Panc1 (cell line): ENCODE results near the gene FUT3.

Source experiments
- POLR2AphosphoS5 ChIP-seq: IDR thresholded peaks from 2 replicates; pipeline ENCODE4 v1.6.1; 2012; ENCODE audit warnings: mild to moderate bottlenecking, low read depth, low read length, moderate library complexity
- SIN3A ChIP-seq: IDR thresholded peaks from 2 replicates; pipeline ENCODE4 v1.6.1; 2012; ENCODE audit warnings: low read depth, mild to moderate bottlenecking, low read length, moderate library complexity, borderline replicate concordance; ENCODE audit not compliant: insufficient read depth
- TCF7L2 ChIP-seq: IDR thresholded peaks from 2 replicates; pipeline ENCODE4 v1.6.1; 2011; ENCODE audit warnings: mild to moderate bottlenecking, low read depth, low read length, inconsistent platforms
- TF ChIP-seq, protein P1 (sequence below): fragments of 450-650 bp; IDR thresholded peaks from 2 replicates; pipeline ENCODE4 v1.5.1; 2017; ENCODE audit warnings: mild to moderate bottlenecking
- TF ChIP-seq, protein P2 (sequence below), 2 experiments: IDR thresholded peaks; 2 replicates each; pipeline ENCODE4 v1.6.1; 2011 to 2012; ENCODE audit warnings: low read depth in 2 of 2, control low read depth in 1 of 2, low read length in 1 of 2, mild to moderate bottlenecking in 1 of 2, moderate library complexity in 1 of 2; ENCODE audit not compliant: insufficient read depth in 1 of 2

DNA sequence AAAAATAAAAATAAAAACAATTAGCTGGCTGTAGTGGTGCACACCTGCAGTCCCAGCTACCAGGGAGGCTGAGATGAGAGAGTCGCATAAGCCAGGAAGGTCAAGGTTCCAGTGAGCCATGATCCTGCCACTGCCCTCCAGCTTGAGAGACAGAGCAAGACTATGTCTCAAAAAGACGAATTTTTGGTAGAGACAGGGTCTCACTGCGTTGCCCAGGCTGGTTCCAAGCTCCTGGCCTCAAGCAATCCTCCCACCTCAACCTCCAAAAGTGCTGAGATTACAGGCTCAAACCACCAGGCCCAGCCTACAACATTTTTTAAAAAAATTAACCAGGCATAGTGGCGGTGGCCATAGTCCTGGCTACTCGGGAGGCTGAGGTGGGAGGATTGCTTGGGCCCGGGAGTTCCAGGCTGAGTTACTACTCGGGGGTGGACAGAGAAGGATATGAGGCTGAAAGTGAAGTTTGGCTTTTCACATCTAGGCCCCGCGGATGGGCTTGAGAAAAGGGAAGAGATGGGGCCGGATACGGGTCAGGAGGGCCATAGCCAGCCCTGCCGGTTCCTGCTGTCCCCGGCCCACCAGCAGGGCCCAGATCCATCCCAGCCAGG is 42.2 kb upstream of the FUT3 start:
- TF ChIP-seq, protein P1, sequence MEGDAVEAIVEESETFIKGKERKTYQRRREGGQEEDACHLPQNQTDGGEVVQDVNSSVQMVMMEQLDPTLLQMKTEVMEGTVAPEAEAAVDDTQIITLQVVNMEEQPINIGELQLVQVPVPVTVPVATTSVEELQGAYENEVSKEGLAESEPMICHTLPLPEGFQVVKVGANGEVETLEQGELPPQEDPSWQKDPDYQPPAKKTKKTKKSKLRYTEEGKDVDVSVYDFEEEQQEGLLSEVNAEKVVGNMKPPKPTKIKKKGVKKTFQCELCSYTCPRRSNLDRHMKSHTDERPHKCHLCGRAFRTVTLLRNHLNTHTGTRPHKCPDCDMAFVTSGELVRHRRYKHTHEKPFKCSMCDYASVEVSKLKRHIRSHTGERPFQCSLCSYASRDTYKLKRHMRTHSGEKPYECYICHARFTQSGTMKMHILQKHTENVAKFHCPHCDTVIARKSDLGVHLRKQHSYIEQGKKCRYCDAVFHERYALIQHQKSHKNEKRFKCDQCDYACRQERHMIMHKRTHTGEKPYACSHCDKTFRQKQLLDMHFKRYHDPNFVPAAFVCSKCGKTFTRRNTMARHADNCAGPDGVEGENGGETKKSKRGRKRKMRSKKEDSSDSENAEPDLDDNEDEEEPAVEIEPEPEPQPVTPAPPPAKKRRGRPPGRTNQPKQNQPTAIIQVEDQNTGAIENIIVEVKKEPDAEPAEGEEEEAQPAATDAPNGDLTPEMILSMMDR = no peak
- no peak for TF ChIP-seq SIN3A
- TF ChIP-seq, protein P2, sequence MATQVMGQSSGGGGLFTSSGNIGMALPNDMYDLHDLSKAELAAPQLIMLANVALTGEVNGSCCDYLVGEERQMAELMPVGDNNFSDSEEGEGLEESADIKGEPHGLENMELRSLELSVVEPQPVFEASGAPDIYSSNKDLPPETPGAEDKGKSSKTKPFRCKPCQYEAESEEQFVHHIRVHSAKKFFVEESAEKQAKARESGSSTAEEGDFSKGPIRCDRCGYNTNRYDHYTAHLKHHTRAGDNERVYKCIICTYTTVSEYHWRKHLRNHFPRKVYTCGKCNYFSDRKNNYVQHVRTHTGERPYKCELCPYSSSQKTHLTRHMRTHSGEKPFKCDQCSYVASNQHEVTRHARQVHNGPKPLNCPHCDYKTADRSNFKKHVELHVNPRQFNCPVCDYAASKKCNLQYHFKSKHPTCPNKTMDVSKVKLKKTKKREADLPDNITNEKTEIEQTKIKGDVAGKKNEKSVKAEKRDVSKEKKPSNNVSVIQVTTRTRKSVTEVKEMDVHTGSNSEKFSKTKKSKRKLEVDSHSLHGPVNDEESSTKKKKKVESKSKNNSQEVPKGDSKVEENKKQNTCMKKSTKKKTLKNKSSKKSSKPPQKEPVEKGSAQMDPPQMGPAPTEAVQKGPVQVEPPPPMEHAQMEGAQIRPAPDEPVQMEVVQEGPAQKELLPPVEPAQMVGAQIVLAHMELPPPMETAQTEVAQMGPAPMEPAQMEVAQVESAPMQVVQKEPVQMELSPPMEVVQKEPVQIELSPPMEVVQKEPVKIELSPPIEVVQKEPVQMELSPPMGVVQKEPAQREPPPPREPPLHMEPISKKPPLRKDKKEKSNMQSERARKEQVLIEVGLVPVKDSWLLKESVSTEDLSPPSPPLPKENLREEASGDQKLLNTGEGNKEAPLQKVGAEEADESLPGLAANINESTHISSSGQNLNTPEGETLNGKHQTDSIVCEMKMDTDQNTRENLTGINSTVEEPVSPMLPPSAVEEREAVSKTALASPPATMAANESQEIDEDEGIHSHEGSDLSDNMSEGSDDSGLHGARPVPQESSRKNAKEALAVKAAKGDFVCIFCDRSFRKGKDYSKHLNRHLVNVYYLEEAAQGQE (IDR thresholded peaks at IDR 0.05; ENCODE audit: insufficient read depth in 1 of 2, low read depth in 2 of 2, low read length in 1 of 2) = no peak
- no peak for TF ChIP-seq POLR2AphosphoS5
- TF ChIP-seq TCF7L2 = no peak
